Peyer's patch (tissue), 4 donors: ENCODE results near the gene ZBTB2. TPM values are rescaled to one million over a fixed set of nuclear protein-coding genes. Genes with fewer than 3 reads are reported as not detected.

Experiments
- DNase-seq, 3 donors: peaks; one replicate each; pipeline ENCODE4 v3.0.0-alpha.2; 2017 to 2019
- H3K27ac ChIP-seq, 4 donors: fragments of 200-600 bp; sonication (generic); one replicate each; pipeline ENCODE4 v1.5.1; 2016 to 2019
- H3K27me3 ChIP-seq, 2 donors: fragments of 200-600 bp; sonication (generic); one replicate each; pipeline ENCODE4 v1.5.1; 2019
- H3K36me3 ChIP-seq, 3 donors: fragments of 200-600 bp; sonication (generic); one replicate each; pipeline ENCODE4 v1.5.1; 2016 to 2019
- H3K4me1 ChIP-seq, 4 donors: fragments of 200-600 bp; sonication (generic); one replicate each; pipeline ENCODE4 v1.5.1; 2016 to 2019
- H3K4me3 ChIP-seq, 4 donors: fragments of 200-600 bp; sonication (generic); 1 replicate in 3 of 4; 2 replicates in 1 of 4; pipeline ENCODE4 v1.5.1; 2016 to 2019; ENCODE audit warnings: mild to moderate bottlenecking in 1 of 4
- H3K9me3 ChIP-seq, 4 donors: fragments of 200-600 bp; sonication (generic); one replicate each; pipeline ENCODE4 v1.5.1; 2016 to 2019; ENCODE audit warnings: mild to moderate bottlenecking in 1 of 4
- POLR2A ChIP-seq, 2 donors: fragments of 450-650 bp; IDR thresholded peaks; one replicate each; pipeline ENCODE4 v1.5.1; 2017; ENCODE audit warnings: antibody characterized with exemption in 2 of 2, mild to moderate bottlenecking in 2 of 2, moderate library complexity in 2 of 2
- total RNA-seq, 4 donors: library from RNA; depleted of rRNA; stranded (reverse); fragments of >200 nt; gene quantifications; one replicate each; pipeline ENCODE4 v1.1.0, GENCODE V29; 2016
- TF ChIP-seq, protein P1 (sequence below), 6 experiments: fragments of 450-650 bp in 4 of 6; fragments of 200-600 bp in 2 of 6; sonication (generic) in 1 of 6; IDR thresholded peaks; one replicate each; pipeline ENCODE4 v1.5.1; 2017 to 2019; ENCODE audit warnings: antibody characterized with exemption in 6 of 6, mild to moderate bottlenecking in 3 of 6, moderate library complexity in 1 of 6

ZBTB2 gene
- total RNA-seq, 4 donors from 2014 or later = 7.3 to 12.4 (median 9.9) TPM

DNA sequence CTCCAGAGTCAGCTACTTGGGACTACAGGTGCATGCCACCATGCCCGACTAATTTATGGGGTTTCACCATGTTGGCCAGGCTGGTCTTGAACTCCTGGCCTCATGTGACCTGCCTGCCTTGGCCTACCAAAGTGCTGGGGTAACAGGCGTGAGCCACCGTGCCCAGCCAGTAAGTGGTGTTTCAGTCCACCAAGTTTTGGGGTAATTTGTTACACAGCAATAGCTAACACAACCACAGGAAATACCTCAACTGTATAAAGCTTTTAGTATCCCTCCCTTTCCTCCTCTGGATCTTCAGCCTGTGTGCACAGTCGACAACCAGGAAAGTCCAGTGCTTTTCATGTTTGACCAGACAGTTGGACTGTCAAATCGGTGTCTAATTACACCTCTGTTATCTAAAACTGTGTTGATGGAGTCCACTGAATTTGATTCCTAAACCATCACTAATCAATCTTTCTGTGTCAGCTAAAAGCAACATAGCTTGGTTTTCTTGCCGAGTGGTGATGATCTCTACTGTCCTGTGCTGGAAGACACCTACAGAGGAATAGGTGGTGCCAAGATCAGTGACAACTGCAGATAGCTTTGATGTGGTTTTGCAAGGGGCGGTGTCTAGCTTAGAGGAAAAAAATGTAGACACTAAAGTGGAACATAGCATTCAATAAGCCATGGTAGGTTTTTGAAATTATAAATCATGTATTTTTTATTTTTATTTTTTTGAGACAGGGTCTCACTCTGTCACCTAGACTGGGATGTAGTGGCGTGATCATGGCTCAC, 22.2 kb upstream of the ZBTB2 start:
- TF ChIP-seq, protein P1, sequence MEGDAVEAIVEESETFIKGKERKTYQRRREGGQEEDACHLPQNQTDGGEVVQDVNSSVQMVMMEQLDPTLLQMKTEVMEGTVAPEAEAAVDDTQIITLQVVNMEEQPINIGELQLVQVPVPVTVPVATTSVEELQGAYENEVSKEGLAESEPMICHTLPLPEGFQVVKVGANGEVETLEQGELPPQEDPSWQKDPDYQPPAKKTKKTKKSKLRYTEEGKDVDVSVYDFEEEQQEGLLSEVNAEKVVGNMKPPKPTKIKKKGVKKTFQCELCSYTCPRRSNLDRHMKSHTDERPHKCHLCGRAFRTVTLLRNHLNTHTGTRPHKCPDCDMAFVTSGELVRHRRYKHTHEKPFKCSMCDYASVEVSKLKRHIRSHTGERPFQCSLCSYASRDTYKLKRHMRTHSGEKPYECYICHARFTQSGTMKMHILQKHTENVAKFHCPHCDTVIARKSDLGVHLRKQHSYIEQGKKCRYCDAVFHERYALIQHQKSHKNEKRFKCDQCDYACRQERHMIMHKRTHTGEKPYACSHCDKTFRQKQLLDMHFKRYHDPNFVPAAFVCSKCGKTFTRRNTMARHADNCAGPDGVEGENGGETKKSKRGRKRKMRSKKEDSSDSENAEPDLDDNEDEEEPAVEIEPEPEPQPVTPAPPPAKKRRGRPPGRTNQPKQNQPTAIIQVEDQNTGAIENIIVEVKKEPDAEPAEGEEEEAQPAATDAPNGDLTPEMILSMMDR (IDR thresholded peaks at IDR 0.05) = no peak
- no peak for TF ChIP-seq POLR2A (IDR thresholded peaks at IDR 0.05)
- no peak for DNase-seq
- H3K4me3 ChIP-seq = no peak overlapping the region
- H3K27ac ChIP-seq = no peak overlapping the region
- peaks cover 0 to 51% (median 0%) of the 10 kb centered on the region in 3 donors for H3K36me3 ChIP-seq
- H3K27me3 ChIP-seq = no peaks in the 10 kb centered on the region
- no peaks in the 10 kb centered on the region for H3K9me3 ChIP-seq
- no peaks in the 10 kb centered on the region for H3K4me1 ChIP-seq

DNA sequence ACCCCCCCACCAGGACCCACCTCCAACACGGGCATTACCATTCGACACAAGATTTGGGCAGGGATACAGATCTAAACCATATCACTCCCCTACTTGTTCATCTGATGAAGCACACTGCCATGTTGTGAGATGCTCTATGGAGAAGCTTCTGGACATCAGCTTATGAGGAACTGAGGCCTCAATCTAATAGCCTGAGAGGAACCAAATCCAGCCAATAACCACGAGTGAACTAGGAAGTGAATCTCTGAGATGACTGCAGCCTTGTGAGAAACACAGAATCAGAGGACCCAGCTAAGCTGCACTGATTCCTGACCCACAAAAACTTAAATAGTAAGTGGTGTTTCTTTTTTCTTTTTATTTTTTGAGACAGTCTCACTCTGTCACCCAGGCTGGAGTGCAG, 21.6 kb upstream of the ZBTB2 start:
- no peaks in the 10 kb centered on the region for H3K27me3 ChIP-seq
- H3K27ac ChIP-seq = no peak overlapping the region
- no peak for DNase-seq
- TF ChIP-seq, protein P1 (IDR thresholded peaks at IDR 0.05) = no peak
- TF ChIP-seq POLR2A (IDR thresholded peaks at IDR 0.05) = no peak
- no peaks in the 10 kb centered on the region for H3K9me3 ChIP-seq
- no peaks in the 10 kb centered on the region for H3K4me1 ChIP-seq
- H3K36me3 ChIP-seq = peaks cover 0 to 50% (median 0%) of the 10 kb centered on the region in 3 donors
- H3K4me3 ChIP-seq = no peak overlapping the region

DNA sequence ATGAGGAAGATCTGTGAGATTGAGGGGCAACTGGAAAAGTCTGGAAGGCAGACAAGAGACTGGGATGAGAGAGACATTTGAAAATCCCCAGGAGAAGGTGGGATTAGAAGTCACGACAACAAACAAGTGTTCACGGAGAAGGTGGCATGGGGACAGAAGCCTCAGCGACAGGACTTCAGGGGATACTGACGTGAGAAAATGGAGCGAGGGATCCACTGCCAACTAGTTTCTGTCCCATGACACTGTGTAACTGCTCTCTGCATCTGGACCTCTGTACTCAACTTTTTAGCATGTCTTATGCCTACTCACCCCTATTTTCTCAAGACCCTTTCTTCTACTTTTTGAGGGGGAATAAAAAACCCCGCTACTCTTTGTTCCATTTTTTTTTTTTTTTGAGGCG, 18.3 kb upstream of the ZBTB2 start:
- Histone ChIP-seq H3K9me3 (no peaks in the 10 kb centered on the region), H3K4me1 (no peaks in the 10 kb centered on the region), H3K36me3 (peaks cover 0 to 38% (median 0%) of the 10 kb centered on the region in 3 donors), H3K27ac (no peak overlapping the region), H3K4me3 (no peak overlapping the region), H3K27me3 (no peaks in the 10 kb centered on the region)
- no peak for DNase-seq
- TF ChIP-seq, protein P1 (IDR thresholded peaks at IDR 0.05) = no peak
- TF ChIP-seq POLR2A (IDR thresholded peaks at IDR 0.05) = no peak

DNA sequence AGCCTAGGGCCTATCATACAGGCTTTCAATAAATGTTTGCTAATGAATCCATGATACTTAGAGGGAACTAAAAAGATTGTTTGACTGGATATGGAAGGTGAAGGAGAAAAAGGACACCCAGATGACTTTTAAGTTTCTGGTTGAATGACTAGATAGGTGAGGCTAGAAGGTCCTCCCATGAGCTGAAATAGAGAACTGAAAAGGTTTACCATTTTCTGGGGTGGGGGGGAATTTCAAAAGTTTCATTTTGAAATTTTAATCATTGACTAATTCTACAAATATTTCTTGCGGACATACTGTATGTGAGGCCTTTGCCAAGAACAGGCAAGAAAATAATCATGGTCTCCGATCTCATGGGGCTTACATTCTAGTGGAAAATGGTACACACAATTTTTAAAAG, 17.9 kb upstream of the ZBTB2 start:
- Histone ChIP-seq H3K36me3 (peaks cover 0 to 42% (median 0%) of the 10 kb centered on the region in 3 donors), H3K27ac (no peak overlapping the region), H3K4me1 (no peaks in the 10 kb centered on the region), H3K27me3 (no peaks in the 10 kb centered on the region), H3K4me3 (no peak overlapping the region), H3K9me3 (no peaks in the 10 kb centered on the region)
- TF ChIP-seq, protein P1 (IDR thresholded peaks at IDR 0.05) = no peak
- TF ChIP-seq POLR2A (IDR thresholded peaks at IDR 0.05) = no peak
- no peak for DNase-seq

DNA sequence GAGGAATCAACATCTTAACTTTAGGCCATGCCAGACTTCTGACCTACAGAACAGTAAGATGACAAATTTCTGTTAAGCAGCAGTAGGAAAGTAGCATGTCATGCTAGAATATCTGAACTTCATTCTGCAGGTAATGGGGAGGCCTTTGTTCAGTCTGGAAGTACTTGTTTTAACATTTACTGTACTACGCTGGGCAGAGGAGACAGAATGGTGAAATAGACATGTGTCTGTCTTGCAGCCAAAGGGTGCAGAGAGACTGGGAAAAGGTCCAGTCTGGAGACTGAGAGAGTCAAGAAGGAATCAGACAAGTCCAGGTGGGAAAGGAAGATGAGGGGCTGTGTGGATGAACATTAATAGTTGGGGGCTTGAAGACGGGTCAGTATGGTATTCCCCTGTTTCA, 17.5 kb upstream of the ZBTB2 start:
- Histone ChIP-seq H3K27ac (no peak overlapping the region), H3K4me1 (no peaks in the 10 kb centered on the region), H3K36me3 (peaks cover 0 to 42% (median 0%) of the 10 kb centered on the region in 3 donors), H3K4me3 (no peak overlapping the region), H3K27me3 (no peaks in the 10 kb centered on the region), H3K9me3 (no peaks in the 10 kb centered on the region)
- TF ChIP-seq, protein P1 (IDR thresholded peaks at IDR 0.05) = no peak
- TF ChIP-seq POLR2A (IDR thresholded peaks at IDR 0.05) = no peak
- DNase-seq = no peak
